Keratinocyte (primary cell): ENCODE data around the gene HDAC7. TPM values are rescaled to one million over a fixed set of nuclear protein-coding genes. Genes with fewer than 3 reads are reported as not detected.

Source experiments
- DNase-seq: peaks from one replicate; pipeline ENCODE4 v3.0.0-alpha.2; 2011; ENCODE audit warnings: low read depth, missing footprints, low spot score
- FAIRE-seq: peaks from 2 replicates; lab custom pipeline; 2011; peaks lifted over from hg19 to GRCh38; lab: Jason Lieb, UNC
- H2AFZ ChIP-seq: 2 replicates; pipeline ENCODE4 v1.6.0; 2012; ENCODE audit warnings: low read length, control low read depth, inconsistent platforms; ENCODE audit not compliant: control insufficient read depth
- H3K27ac ChIP-seq: 2 replicates; pipeline ENCODE4 v1.5.1; 2011; ENCODE audit warnings: low read length; ENCODE audit not compliant: control insufficient read depth, insufficient read depth
- H3K27me3 ChIP-seq: 3 replicates; pipeline ENCODE4 v1.6.0; 2011; ENCODE audit warnings: low read length; ENCODE audit not compliant: control insufficient read depth, insufficient read depth; ENCODE audit errors: extremely low read depth
- H3K36me3 ChIP-seq, 2 experiments: 2 replicates in 1 of 2; 3 replicates in 1 of 2; pipeline ENCODE4 v1.5.1; 2011; ENCODE audit warnings: low read length in 2 of 2, mild to moderate bottlenecking in 1 of 2; ENCODE audit not compliant: control insufficient read depth in 2 of 2, insufficient read depth in 2 of 2; ENCODE audit errors: extremely low read depth in 1 of 2
- H3K4me1 ChIP-seq: 3 replicates; pipeline ENCODE4 v1.5.1; 2011; ENCODE audit warnings: low read length; ENCODE audit not compliant: control insufficient read depth, insufficient read depth; ENCODE audit errors: extremely low read depth
- H3K4me2 ChIP-seq: 3 replicates; pipeline ENCODE4 v1.6.0; 2011; ENCODE audit warnings: low read depth, low read length; ENCODE audit not compliant: control insufficient read depth, insufficient read depth; ENCODE audit errors: extremely low read depth
- H3K4me3 ChIP-seq, 3 experiments: fragments of 200-600 bp in 1 of 3; sonication (generic) in 1 of 3; 2 replicates in 2 of 3; 3 replicates in 1 of 3; pipeline ENCODE4 v1.5.1; 2011 to 2016; ENCODE audit warnings: low read length in 3 of 3, mild to moderate bottlenecking in 3 of 3, control low read depth in 2 of 3, inconsistent platforms in 1 of 3, low read depth in 1 of 3, mixed read lengths in 1 of 3, mixed run types in 1 of 3, moderate library complexity in 1 of 3; ENCODE audit not compliant: control insufficient read depth in 2 of 3, insufficient read depth in 2 of 3; ENCODE audit errors: extremely low read depth in 1 of 3
- H3K79me2 ChIP-seq: 2 replicates; pipeline ENCODE4 v1.6.0; 2012; ENCODE audit warnings: low read length; ENCODE audit not compliant: control insufficient read depth, insufficient read depth
- H3K9ac ChIP-seq: 3 replicates; pipeline ENCODE4 v1.6.0; 2011; ENCODE audit warnings: low read length; ENCODE audit not compliant: control insufficient read depth, insufficient read depth; ENCODE audit errors: extremely low read depth
- H3K9me1 ChIP-seq: 3 replicates; pipeline ENCODE4 v1.6.0; 2011; ENCODE audit warnings: low read length; ENCODE audit not compliant: control insufficient read depth, insufficient read depth; ENCODE audit errors: extremely low read depth
- H3K9me3 ChIP-seq: 2 replicates; pipeline ENCODE4 v1.5.1; 2012; ENCODE audit warnings: low read depth, low read length; ENCODE audit not compliant: control insufficient read depth
- H4K20me1 ChIP-seq: 3 replicates; pipeline ENCODE4 v1.6.0; 2011; ENCODE audit warnings: low read length; ENCODE audit not compliant: control insufficient read depth, insufficient read depth; ENCODE audit errors: extremely low read depth
- CTCF ChIP-seq, 3 experiments: IDR thresholded peaks in 1 of 3; conservative IDR thresholded peaks in 1 of 3; optimal IDR thresholded peaks in 1 of 3; 2 replicates in 2 of 3; 3 replicates in 1 of 3; pipeline versions ENCODE3 to v1.5.1; 2011; ENCODE audit warnings: low read length in 3 of 3, mild to moderate bottlenecking in 3 of 3, moderate library complexity in 2 of 3, control low read depth in 1 of 3, inconsistent platforms in 1 of 3; ENCODE audit not compliant: insufficient read depth in 2 of 3; ENCODE audit errors: extremely low read depth in 1 of 3
- EZH2 ChIP-seq: IDR thresholded peaks from one replicate; pipeline ENCODE4 v1.6.1; 2012; ENCODE audit warnings: inconsistent platforms, mild to moderate bottlenecking, low read length, moderate library complexity
- dilution Hi-C: fragments of 300-500 bp; cut with MboI; formaldehyde crosslinking; loops from one replicate; pipeline ENCODE4 v1.7.0; 2020; ENCODE audit warnings: low sequenced_read_pairs; ENCODE audit not compliant: extremely low pct_ligation_motif_present
- polyA plus RNA-seq, 5 experiments: library from polyadenylated mRNA; depleted of rRNA in 3 of 5; stranded (reverse) in 3 of 5; stranded (forward) in 1 of 5; unstranded in 1 of 5; fragments of >200 nt; gene quantifications; 1 replicate in 1 of 5; 2 replicates in 3 of 5; 3 replicates in 1 of 5; pipeline versions ENCODE4 v1.2.1 to v1.2.3, GENCODE V29; 2011 to 2012; ENCODE audit warnings: missing spikeins in 2 of 5, low read depth in 1 of 5, low replicate concordance in 1 of 5

HDAC7 gene
- polyA plus RNA-seq, 1 donor (not counting 4 experiments of a cell fraction or from before 2014, with no cell fraction given): 17.0 TPM

GRCh38 chr12:47771304-47771703 is 48.4 kb downstream of the HDAC7 start:
- Histone ChIP-seq H3K9me1 (peaks cover 3% of the 10 kb centered on the region), H3K4me1 (peaks cover 61% of the 10 kb centered on the region), H3K9ac (no peak overlapping the region), H3K9me3 (no peaks in the 10 kb centered on the region), H2AFZ (no peak overlapping the region), H4K20me1 (no peaks in the 10 kb centered on the region), H3K36me3 (peaks cover 0 to 2% of the 10 kb centered on the region in 2 experiments), H3K4me2 (no peak overlapping the region), H3K27me3 (no peaks in the 10 kb centered on the region), H3K4me3 (no peak overlapping the region), H3K79me2 (peaks cover 15% of the 10 kb centered on the region), H3K27ac (no peak overlapping the region)
- DNase-seq (no peak), FAIRE-seq (no peak)
- dilution Hi-C loops: no loop called here
- TF ChIP-seq CTCF (optimal IDR thresholded peaks at IDR 0.05 in 1 of 3, IDR thresholded peaks at IDR 0.05 in 1 of 3, conservative IDR thresholded peaks at IDR 0.05 in 1 of 3; ENCODE audit: extremely low read depth in 1 of 3, insufficient read depth in 2 of 3, low read length in 3 of 3) (no peak), EZH2 (no peak)

DNA sequence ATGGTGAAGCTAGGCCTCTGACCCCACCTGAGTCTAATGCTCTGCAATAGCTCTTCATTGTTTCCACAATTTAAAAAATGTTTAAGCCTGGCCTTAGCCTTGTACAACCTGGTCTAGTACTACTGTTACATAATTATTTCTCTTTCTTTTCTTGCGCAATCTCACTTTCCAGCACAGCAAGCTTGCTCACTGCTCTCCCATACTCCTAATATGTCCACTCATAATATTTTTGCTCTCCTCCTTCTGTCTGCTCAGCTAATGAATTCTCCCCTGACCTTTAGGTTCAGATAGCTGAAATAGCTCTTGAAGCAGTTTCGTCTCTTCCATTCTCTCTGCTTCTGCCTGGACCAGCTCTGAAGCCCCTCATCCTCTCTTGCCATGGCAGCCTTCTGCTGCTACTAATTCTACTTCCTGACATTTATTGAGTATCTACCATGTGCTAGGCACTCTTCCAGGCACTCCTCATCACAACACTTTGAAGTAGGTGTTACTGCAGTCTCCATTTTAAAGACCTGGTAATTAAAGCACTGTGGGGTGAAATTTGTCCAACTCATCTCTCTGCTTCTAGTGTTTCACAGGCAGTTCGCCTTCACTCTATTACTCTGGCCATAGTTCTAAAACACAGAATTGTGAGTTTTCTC is 49.5 kb downstream of the HDAC7 start:
- H3K9me3 ChIP-seq: no peaks in the 10 kb centered on the region
- H3K4me3 ChIP-seq: no peak overlapping the region
- peaks cover 62% of the 10 kb centered on the region for H3K4me1 ChIP-seq
- H4K20me1 ChIP-seq: no peaks in the 10 kb centered on the region
- FAIRE-seq (no peak), DNase-seq (no peak)
- no peak overlapping the region for H2AFZ ChIP-seq
- H3K27me3 ChIP-seq: no peaks in the 10 kb centered on the region
- H3K4me2 ChIP-seq: peak overlapping the region; percentile 29
- peaks cover 0 to 2% of the 10 kb centered on the region in 2 experiments for H3K36me3 ChIP-seq
- TF ChIP-seq EZH2 (no peak), CTCF (optimal IDR thresholded peaks at IDR 0.05 in 1 of 3, IDR thresholded peaks at IDR 0.05 in 1 of 3, conservative IDR thresholded peaks at IDR 0.05 in 1 of 3; ENCODE audit: extremely low read depth in 1 of 3, insufficient read depth in 2 of 3, low read length in 3 of 3) (no peak)
- H3K9ac ChIP-seq: no peak overlapping the region
- H3K9me1 ChIP-seq: no peaks in the 10 kb centered on the region
- dilution Hi-C loops: no loop called here
- H3K27ac ChIP-seq: no peak overlapping the region
- H3K79me2 ChIP-seq: peaks cover 12% of the 10 kb centered on the region
